Measurements from ENCODE around the gene MB21D2. TPM values are rescaled to one million over a fixed set of nuclear protein-coding genes. Genes with fewer than 3 reads are reported as not detected.

MB21D2 gene
- total and polyA plus RNA-seq, 2 of the 8 experiments (the other 6 are each of a cell fraction or from before 2014, with no cell fraction given), result 10.0 to 21.0 TPM

DNA sequence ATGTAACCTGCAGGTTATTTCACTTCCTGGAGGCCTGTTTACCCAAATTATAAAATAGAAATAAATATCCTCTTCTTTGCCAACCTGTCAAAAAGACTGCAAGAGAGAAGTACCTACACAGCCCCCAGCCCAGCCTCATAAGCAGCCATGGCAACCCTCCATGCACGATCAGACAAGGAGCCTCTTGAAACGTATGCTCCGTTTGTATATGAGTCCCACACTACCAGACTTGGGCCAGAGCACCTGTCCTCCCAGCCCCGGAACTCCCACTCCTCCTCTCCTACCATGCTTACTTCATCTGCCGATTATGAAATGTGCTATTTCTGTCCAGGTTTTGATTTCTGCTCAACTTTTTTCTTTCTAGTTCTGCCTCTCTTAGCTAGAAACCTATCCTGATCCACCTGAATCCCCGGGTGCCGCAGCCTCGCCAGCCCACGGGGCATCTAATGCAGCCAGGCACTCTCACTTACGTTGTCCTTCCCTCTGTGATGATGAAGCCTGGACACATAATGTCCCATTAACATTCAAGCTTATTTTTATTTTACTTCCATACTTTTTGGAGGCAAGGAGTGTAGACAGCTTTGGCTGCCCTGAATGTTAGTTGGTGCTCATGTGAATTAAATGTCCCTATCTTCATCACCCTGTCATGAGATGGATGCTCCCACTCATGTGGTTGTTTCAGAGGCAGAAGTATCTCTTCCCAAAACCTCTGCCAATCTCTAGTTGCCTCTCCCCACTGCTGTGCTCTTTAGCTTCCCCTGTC lies 73.8 kb downstream of the MB21D2 start:
- ChIA-PET POLR2A (ENCODE audit: partially characterized antibody) (no interaction called here), CTCF (ENCODE audit: partially characterized antibody) (interaction anchor here (1.2 kb wide), 1 partner anchor 31 kb away, joined by 4 read pairs; no protein-coding TSS in a partner anchor)
- Histone ChIP-seq H2BK15ac (ENCODE audit: low read length) (no peak overlapping the region), H3K79me1 (ENCODE audit: low read depth, low read length) (peaks cover 12% of the 10 kb centered on the region), H3K9me3 (ENCODE audit: insufficient read depth in 2 of 2, low read depth in 1 of 2, low read length in 1 of 2) (no peaks in the 10 kb centered on the region), H3K23ac (ENCODE audit: insufficient read length) (no peak overlapping the region), H3K4me3 (ENCODE audit: extremely low read depth in 1 of 4, insufficient read depth in 2 of 4, low read depth in 3 of 4, low read length in 4 of 4) (no peak overlapping the region), H2BK12ac (ENCODE audit: low read depth, low read length) (no peak overlapping the region), H3K14ac (ENCODE audit: insufficient read length) (no peak overlapping the region), H3K23me2 (ENCODE audit: low read depth, low read length) (no peaks in the 10 kb centered on the region), H3K27ac (ENCODE audit: low read depth, low read length) (no peak overlapping the region), H2BK120ac (replicated peaks; ENCODE audit: low read depth, low read length) (no peak overlapping the region), H4K5ac (ENCODE audit: insufficient read length, low read depth, low read length) (no peak overlapping the region), H2AFZ (ENCODE audit: low read length) (no peak overlapping the region), H3K27me3 (replicated peaks in 1 of 4; ENCODE audit: control insufficient read depth in 3 of 4, extremely low read depth in 1 of 4, insufficient read depth in 3 of 4, low read length in 3 of 4) (no peaks in the 10 kb centered on the region), H3K9ac (replicated peaks in 1 of 4; ENCODE audit: extremely low read depth in 1 of 4, low read depth in 3 of 4, low read length in 3 of 4) (no peak overlapping the region), H4K91ac (replicated peaks; ENCODE audit: insufficient read length, low read length) (no peak overlapping the region), H3K79me2 (ENCODE audit: control insufficient read depth in 1 of 2, insufficient read depth in 2 of 2, low read length in 2 of 2) (peaks cover 4 to 90% of the 10 kb centered on the region in 2 experiments), H4K20me1 (replicated peaks in 1 of 2; ENCODE audit: control insufficient read depth in 1 of 2, insufficient read depth in 2 of 2, low read length in 2 of 2) (peaks cover 0 to 3% of the 10 kb centered on the region in 2 experiments), H3K4ac (replicated peaks; ENCODE audit: insufficient read length, low read depth, low read length) (no peak overlapping the region), H3K4me2 (ENCODE audit: insufficient read depth in 1 of 2, low read depth in 2 of 2, low read length in 2 of 2) (no peak overlapping the region), H3K56ac (replicated peaks; ENCODE audit: insufficient read length, low read depth, low read length) (no peak overlapping the region), H4K8ac (ENCODE audit: extremely low read depth, insufficient read depth, low read length) (no peak overlapping the region), H3K4me1 (replicated peaks in 1 of 4; ENCODE audit: control insufficient read depth in 3 of 4, insufficient read depth in 4 of 4, low read length in 3 of 4) (peaks cover 0 to 12% (median 6%) of the 10 kb centered on the region in 4 experiments; a peak in 3 of 7 replicates), H2AK5ac (ENCODE audit: low read depth, low read length) (no peak overlapping the region), H2BK5ac (ENCODE audit: low read depth, low read length) (no peak overlapping the region), H2BK20ac (ENCODE audit: low read length) (no peak overlapping the region), H3K36me3 (ENCODE audit: control insufficient read depth in 2 of 4, insufficient read depth in 4 of 4, low read length in 3 of 4) (no peaks in the 10 kb centered on the region), H3K18ac (ENCODE audit: extremely low read depth, low read length) (no peak overlapping the region)
- DNase-seq (ENCODE audit: low read depth in 1 of 2, low spot score in 2 of 2) (no peak), FAIRE-seq (no peak)
- WGBS, 2 experiments (ENCODE audit: extremely low coverage in 1 of 2, insufficient coverage in 1 of 2, insufficient read length in 1 of 2, insufficient replicate concordance in 2 of 2, low coverage in 1 of 2, low lambda C conversion rate in 2 of 2, missing lambda C conversion rate in 1 of 2), result 89% methylated on average over 10 of the region's 10 CpGs; no CpG with 5 or more reads in 1 of the 2 experiments
- no peak for TF ChIP-seq ASH2L (IDR thresholded peaks at IDR 0.05; ENCODE audit: low read length)

All from H1 (cell line).